HEK293T (cell line): Measurements from ENCODE around the gene LUZP2.

ENCODE experiments used
- ARNT ChIP-seq: fragments of 450-650 bp; IDR thresholded peaks from 2 replicates; pipeline ENCODE4 v1.6.1; 2017; ENCODE audit warnings: mild to moderate bottlenecking
- BHLHE40 ChIP-seq: fragments of 450-650 bp; IDR thresholded peaks from 2 replicates; pipeline ENCODE4 v1.6.1; 2016; ENCODE audit warnings: mild to moderate bottlenecking, moderate library complexity, borderline replicate concordance
- CTBP1 ChIP-seq: fragments of 450-650 bp; IDR thresholded peaks from 2 replicates; pipeline ENCODE4 v1.6.1; 2016; ENCODE audit warnings: borderline replicate concordance
- FOXM1 ChIP-seq: fragments of 450-650 bp; IDR thresholded peaks from 2 replicates; pipeline ENCODE4 v1.6.1; 2017; ENCODE audit warnings: mild to moderate bottlenecking, borderline replicate concordance
- HDGF ChIP-seq: fragments of 450-650 bp; IDR thresholded peaks from 2 replicates; pipeline ENCODE4 v1.6.1; 2017; ENCODE audit warnings: antibody characterized with exemption, borderline replicate concordance
- SP1 ChIP-seq: fragments of 450-650 bp; IDR thresholded peaks from 2 replicates; pipeline ENCODE4 v1.6.1; 2017
- SUZ12 ChIP-seq: fragments of 450-650 bp; IDR thresholded peaks from 2 replicates; pipeline ENCODE4 v1.6.1; 2016; ENCODE audit warnings: mild to moderate bottlenecking
- TF ChIP-seq, protein P1 (sequence below): fragments of 450-650 bp; IDR thresholded peaks from 2 replicates; pipeline ENCODE4 v1.6.1; 2016

- TF ChIP-seq FOXM1 (no peak), SP1 (no peak), CTBP1 (no peak), SUZ12 (no peak), ARNT (no peak), BHLHE40 (no peak), HDGF (no peak)
- TF ChIP-seq, protein P1, sequence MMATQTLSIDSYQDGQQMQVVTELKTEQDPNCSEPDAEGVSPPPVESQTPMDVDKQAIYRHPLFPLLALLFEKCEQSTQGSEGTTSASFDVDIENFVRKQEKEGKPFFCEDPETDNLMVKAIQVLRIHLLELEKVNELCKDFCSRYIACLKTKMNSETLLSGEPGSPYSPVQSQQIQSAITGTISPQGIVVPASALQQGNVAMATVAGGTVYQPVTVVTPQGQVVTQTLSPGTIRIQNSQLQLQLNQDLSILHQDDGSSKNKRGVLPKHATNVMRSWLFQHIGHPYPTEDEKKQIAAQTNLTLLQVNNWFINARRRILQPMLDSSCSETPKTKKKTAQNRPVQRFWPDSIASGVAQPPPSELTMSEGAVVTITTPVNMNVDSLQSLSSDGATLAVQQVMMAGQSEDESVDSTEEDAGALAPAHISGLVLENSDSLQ: no peak
These were observed 468.9 kb downstream of the LUZP2 start for GRCh38 chr11:24965748-24966147.
